ENCODE data around the gene LYG2.
"Not testable (repeated sequence)": the region's sequence is repeated elsewhere in the genome, so short reads cannot be mapped to it uniquely, and the experiment has no call there.

Gene LYG2

DNA sequence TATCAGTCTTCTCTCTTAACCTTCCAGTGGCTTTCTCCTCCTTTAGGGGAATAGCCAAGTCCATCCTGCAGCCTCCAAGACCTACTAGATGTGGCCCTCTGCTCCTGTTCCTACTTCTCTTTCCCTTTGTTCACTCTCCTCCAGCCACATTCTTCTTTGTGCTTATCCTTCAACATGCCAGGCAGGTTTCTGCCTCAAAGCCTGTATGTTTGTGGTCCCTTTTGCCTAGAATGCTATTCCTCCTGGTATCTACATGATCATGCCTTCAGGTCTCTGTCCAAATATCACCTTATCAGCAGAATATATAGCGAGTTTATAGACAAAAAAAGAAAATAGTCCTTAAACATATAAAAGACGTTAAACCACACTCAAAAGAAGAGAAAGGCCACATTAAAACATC, 5.5 kb downstream of the LYG2 start:
- no peak for DNase-seq (ENCODE audit: low read depth)
- in situ Hi-C loops (cut with HindIII; ENCODE audit: low sequenced_read_pairs): no loop called here
- no peak for TF ChIP-seq CTCF (IDR thresholded peaks at IDR 0.05; ENCODE audit: low read depth, low read length, missing control alignments)
- H3K4me3 ChIP-seq (ENCODE audit: low read depth, low read length): no peak overlapping the region

DNA sequence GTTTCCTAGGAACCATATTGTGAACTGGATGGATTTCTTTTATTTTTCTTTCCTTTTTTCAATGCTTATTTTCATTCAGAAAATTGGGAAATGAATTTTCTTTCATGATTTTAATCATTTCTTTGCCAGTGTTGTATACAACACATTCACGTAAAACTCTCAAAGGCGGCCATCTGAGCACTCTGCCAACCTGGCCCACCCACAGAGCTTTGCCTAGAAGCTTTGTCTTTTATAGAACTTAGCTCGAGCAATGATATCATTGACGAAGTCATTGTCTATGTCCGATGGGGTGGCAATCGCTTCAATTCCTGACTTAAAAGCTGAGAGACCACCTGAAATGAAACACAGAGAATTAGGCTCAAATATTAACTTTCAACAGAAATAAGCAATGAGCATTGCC, 13.3 kb downstream of the LYG2 start:
- no peak overlapping the region for H3K4me3 ChIP-seq (ENCODE audit: low read depth, low read length)
- TF ChIP-seq CTCF (IDR thresholded peaks at IDR 0.05; ENCODE audit: low read depth, low read length, missing control alignments): no peak
- no peak for DNase-seq (ENCODE audit: low read depth)
- in situ Hi-C loops (cut with HindIII; ENCODE audit: low sequenced_read_pairs): no loop called here

DNA sequence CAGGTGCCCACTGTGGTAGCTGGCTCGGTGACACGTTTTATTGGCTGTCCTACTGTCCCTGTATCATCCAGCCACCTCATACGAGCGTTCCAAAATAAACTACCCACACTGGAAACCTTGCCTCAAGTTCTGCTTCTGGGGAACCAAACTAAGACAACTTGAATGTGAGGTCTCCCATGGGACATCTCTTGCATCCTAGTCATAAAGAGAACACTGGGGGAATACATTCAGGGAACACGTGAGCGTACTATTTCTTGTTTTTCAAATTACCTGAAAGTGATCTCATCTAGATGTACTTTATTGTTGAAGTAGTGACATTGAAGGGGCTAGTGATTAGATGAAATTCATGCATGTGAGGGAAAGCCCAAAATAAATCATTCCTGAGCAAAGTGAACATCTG, 15.0 kb downstream of the LYG2 start:
- H3K4me3 ChIP-seq (ENCODE audit: low read depth, low read length): no peak overlapping the region
- no peak for DNase-seq (ENCODE audit: low read depth)
- in situ Hi-C loops (cut with HindIII; ENCODE audit: low sequenced_read_pairs): no loop called here
- no peak for TF ChIP-seq CTCF (IDR thresholded peaks at IDR 0.05; ENCODE audit: low read depth, low read length, missing control alignments)

DNA sequence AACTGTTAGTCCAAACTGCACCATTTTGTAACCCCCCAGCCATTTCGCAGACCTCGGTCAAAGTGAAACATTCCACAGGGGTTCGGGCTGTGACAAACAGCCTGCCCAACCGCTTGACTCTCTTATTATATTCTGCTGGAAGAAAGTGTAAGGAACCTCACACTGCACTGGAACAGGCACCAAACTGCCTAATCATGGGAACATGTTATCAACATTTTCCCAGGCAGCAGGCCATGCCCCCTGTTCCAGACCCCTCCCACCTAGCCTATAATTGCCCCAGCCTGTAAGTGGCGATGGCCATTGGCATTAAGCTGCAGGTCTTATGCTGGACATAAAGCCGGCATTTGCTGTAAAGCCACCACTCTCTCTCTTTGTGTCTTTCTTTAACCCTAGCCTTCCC, 16.9 kb downstream of the LYG2 start:
- no peak for TF ChIP-seq CTCF (IDR thresholded peaks at IDR 0.05; ENCODE audit: low read depth, low read length, missing control alignments)
- DNase-seq (ENCODE audit: low read depth): no peak
- in situ Hi-C loops (cut with HindIII; ENCODE audit: low sequenced_read_pairs): no loop called here
- H3K4me3 ChIP-seq (ENCODE audit: low read depth, low read length): no peak overlapping the region

DNA sequence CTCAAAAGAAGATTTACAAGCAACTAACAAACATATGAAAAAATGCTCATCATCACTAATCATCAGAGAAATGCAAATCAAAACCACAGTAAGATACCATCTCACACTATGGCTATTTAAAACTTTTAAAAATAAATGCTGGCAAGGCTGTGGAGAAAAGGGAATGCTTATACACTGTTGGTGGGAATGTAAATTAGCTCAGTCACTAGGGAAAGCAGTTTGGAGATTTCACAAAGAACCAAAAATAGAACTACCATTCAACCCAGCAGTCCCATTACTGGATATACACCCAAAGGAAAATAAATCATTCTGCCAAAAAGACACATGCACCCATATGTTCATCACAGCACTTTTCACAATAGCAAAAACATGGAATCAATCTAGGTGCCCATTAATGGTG, 22.3 kb downstream of the LYG2 start:
- in situ Hi-C loops (cut with HindIII; ENCODE audit: low sequenced_read_pairs); DNase-seq (ENCODE audit: low read depth); H3K4me3 ChIP-seq (ENCODE audit: low read depth, low read length): not testable (repeated sequence)

DNA sequence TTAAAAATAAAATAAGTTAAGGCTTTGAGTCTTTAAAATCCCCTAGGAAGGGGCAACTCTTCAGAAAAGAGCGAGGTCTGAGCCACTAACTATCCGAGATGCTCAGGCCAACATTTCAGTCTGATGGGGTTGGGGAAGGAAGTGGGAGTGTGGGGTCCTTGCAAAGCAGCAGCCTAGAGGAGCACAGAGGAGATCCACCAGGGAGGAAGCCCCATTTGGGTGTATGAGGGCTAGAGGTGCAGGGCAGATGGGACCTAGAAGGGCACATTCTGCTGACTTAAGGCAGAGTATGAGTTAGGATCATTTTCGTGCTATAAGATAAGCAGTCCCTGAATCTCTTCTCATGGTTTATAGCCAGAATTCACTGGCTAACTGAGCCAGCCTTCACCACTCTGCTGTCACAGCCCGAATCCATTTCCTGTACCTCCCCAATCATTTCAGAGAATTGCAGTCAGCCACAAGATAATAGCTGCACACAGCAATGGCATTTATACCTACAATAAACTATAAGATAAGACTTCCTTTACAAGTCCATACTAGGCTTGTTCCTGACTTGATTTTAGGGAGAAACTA, 37.5 kb downstream of the LYG2 start:
- no peak overlapping the region for H3K4me3 ChIP-seq (ENCODE audit: low read depth, low read length)
- DNase-seq (ENCODE audit: low read depth): no peak
- no peak for TF ChIP-seq CTCF (IDR thresholded peaks at IDR 0.05; ENCODE audit: low read depth, low read length, missing control alignments)
- in situ Hi-C loops (cut with HindIII; ENCODE audit: low sequenced_read_pairs): no loop called here

DNA sequence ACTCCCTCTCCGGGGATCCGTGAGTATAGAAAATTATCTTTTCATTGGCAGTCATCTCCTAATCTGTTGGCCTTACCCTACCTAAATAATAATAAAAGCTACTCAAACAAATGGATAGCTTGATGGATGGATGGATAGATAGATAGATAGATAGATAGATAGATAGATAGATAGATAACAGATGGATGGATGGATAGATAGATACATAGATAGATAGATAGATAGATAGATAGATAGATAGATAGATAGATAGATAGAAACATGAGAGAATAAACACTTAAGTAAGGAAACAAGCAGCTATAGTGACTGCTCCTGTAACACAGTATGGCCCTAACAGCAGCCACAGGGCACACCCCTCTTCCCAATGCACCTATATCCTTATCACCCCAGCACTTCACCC, 39.4 kb downstream of the LYG2 start:
- H3K4me3 ChIP-seq (ENCODE audit: low read depth, low read length): no peak overlapping the region
- TF ChIP-seq CTCF (IDR thresholded peaks at IDR 0.05; ENCODE audit: low read depth, low read length, missing control alignments): no peak
- DNase-seq (ENCODE audit: low read depth): no peak
- in situ Hi-C loops (cut with HindIII; ENCODE audit: low sequenced_read_pairs): no loop called here

All from astrocyte of the cerebellum (primary cell).